Hepatocyte (in vitro differentiated cells): ENCODE measurements around the gene CHMP5. TPM values are rescaled to one million over a fixed set of nuclear protein-coding genes. Genes with fewer than 3 reads are reported as not detected.

Experiments used
- DNase-seq: peaks from one replicate; pipeline ENCODE4 v3.0.0-alpha.2; 2016; ENCODE audit warnings: low spot score
- H2AFZ ChIP-seq: fragments of 200-600 bp; sonication (generic); 2 replicates; pipeline ENCODE4 v1.6.0; 2016; ENCODE audit warnings: antibody characterized with exemption, mild to moderate bottlenecking
- H3K27ac ChIP-seq: fragments of 200-600 bp; sonication (generic); 2 replicates; pipeline ENCODE4 v1.5.1; 2016; ENCODE audit warnings: mild to moderate bottlenecking
- H3K27me3 ChIP-seq: fragments of 200-600 bp; sonication (generic); 2 replicates; pipeline ENCODE4 v1.6.1; 2016
- H3K36me3 ChIP-seq: fragments of 200-600 bp; sonication (generic); replicated peaks from 2 replicates; pipeline ENCODE4 v1.5.1; 2016; ENCODE audit warnings: low read depth; ENCODE audit not compliant: insufficient read depth
- H3K4me1 ChIP-seq: fragments of 200-600 bp; sonication (generic); 2 replicates; pipeline ENCODE4 v1.5.1; 2016; ENCODE audit warnings: mild to moderate bottlenecking, moderate library complexity; ENCODE audit not compliant: insufficient read depth
- H3K4me2 ChIP-seq: fragments of 200-600 bp; sonication (generic); 2 replicates; pipeline ENCODE4 v1.6.0; 2016
- H3K4me3 ChIP-seq: fragments of 200-600 bp; sonication (generic); 2 replicates; pipeline ENCODE4 v1.5.1; 2016; ENCODE audit warnings: mild to moderate bottlenecking
- H3K79me2 ChIP-seq: fragments of 200-600 bp; sonication (generic); 2 replicates; pipeline ENCODE4 v1.6.0; 2017; ENCODE audit warnings: mild to moderate bottlenecking
- H3K9me2 ChIP-seq: fragments of 200-600 bp; sonication (generic); replicated peaks from 2 replicates; pipeline ENCODE4 v1.6.0; 2017; ENCODE audit warnings: mild to moderate bottlenecking; ENCODE audit not compliant: insufficient read depth
- H3K9me3 ChIP-seq: fragments of 200-600 bp; sonication (generic); 2 replicates; pipeline ENCODE4 v1.5.1; 2016; ENCODE audit warnings: low read depth, mild to moderate bottlenecking
- H4K20me1 ChIP-seq: fragments of 200-600 bp; sonication (generic); 2 replicates; pipeline ENCODE4 v1.6.0; 2016; ENCODE audit warnings: mild to moderate bottlenecking; ENCODE audit not compliant: insufficient read depth, poor library complexity, severe bottlenecking
- EZH2 ChIP-seq: fragments of 200-600 bp; sonication (generic); IDR thresholded peaks from 2 replicates; pipeline ENCODE4 v1.6.1; 2016; ENCODE audit warnings: antibody characterized with exemption, mild to moderate bottlenecking, borderline replicate concordance
- EZH2phosphoT487 ChIP-seq: fragments of 200-600 bp; sonication (generic); IDR thresholded peaks from one replicate; pipeline ENCODE4 v1.6.1; 2018; ENCODE audit warnings: antibody characterized with exemption, mild to moderate bottlenecking, low read depth, moderate library complexity; ENCODE audit not compliant: unreplicated experiment, severe bottlenecking
- WGBS: methylation state at CpG from one replicate; pipeline ENCODE4 v1.1.6; 2016; ENCODE audit warnings: low lambda C conversion rate; ENCODE audit errors: missing lambda C conversion rate; 5-methylcytosine and 5-hydroxymethylcytosine counted together
- polyA plus RNA-seq: library from polyadenylated mRNA; unstranded; fragments of >200 nt; fragmentation: Nextera tagmentation; extraction: Ambion mirVana; gene quantifications from 2 replicates; pipeline ENCODE4 v1.2.1, GENCODE V29; 2016
- total RNA-seq: library from RNA; depleted of rRNA; stranded (reverse); fragments of >200 nt; gene quantifications from 2 replicates; pipeline ENCODE4 v1.2.3, GENCODE V29; 2014
- TF ChIP-seq, protein P1 (sequence below): fragments of 200-600 bp; sonication (generic); IDR thresholded peaks from 2 replicates; pipeline ENCODE4 v1.5.1; 2016; ENCODE audit warnings: antibody characterized with exemption, mild to moderate bottlenecking; ENCODE audit not compliant: poor library complexity

The CHMP5 gene
- total and polyA plus RNA-seq, 2 experiments from 2014 or later: 91.5 to 109 TPM

DNA sequence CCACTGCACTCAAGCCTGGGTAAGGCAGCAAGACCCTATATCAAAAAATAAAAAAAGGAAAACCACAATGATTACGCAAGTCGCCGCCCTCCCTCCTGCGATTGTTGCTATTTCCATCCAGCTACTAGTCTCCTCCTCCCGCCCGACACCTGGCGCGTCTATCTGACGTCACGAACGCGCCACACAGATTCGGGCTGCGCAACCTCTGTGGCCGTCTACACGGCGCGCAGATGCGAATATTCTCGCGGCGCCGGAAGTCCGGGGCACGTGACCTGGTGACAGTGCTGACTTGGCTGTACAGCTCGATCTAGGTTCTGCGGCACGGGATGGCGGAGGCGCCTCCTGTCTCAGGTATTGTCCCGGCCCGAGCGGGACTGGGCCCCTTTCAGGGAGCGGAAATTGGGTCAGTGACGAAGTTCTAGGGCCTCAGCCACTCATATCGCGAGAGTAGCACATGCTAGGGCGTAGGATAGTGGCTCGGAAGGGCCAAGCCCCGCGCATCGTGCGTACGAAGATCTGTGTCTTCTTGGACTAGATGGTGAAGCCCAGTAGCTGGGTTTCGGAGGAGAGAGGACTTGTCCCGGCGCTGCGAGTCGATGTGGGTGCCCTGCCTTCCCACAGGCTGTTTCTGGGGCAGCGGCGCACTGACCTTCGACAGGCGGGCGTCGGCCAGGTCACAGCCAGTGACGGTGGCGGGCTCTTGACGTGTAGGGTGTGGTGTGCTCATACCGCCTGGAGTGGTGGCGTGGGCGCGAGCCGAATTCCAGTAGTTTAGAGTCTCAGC, 25.6 kb downstream of the CHMP5 start, which contains the start of gene NFX1:
Gene NFX1 (plus strand): TSS at position 270 of the 784 bp plus-strand sequence. CDS start 57 bp downstream, at position 327.
- Histone ChIP-seq H3K9me2 (no peaks in the 10 kb centered on the region), H3K9me3 (no peaks in the 10 kb centered on the region), H3K27me3 (no peaks in the 10 kb centered on the region), H3K4me1 (peaks cover 20% of the 10 kb centered on the region), H3K27ac (peak within 1 kb of the TSS; percentile 99), H4K20me1 (no peaks in the 10 kb centered on the region), H3K36me3 (no peaks in the 10 kb centered on the region), H3K79me2 (peaks cover 43% of the 10 kb centered on the region), H2AFZ (peak within 1 kb of the TSS; percentile 48), H3K4me2 (peak within 1 kb of the TSS; percentile 83), H3K4me3 (peak within 1 kb of the TSS; percentile 50)
- TF ChIP-seq, protein P1, sequence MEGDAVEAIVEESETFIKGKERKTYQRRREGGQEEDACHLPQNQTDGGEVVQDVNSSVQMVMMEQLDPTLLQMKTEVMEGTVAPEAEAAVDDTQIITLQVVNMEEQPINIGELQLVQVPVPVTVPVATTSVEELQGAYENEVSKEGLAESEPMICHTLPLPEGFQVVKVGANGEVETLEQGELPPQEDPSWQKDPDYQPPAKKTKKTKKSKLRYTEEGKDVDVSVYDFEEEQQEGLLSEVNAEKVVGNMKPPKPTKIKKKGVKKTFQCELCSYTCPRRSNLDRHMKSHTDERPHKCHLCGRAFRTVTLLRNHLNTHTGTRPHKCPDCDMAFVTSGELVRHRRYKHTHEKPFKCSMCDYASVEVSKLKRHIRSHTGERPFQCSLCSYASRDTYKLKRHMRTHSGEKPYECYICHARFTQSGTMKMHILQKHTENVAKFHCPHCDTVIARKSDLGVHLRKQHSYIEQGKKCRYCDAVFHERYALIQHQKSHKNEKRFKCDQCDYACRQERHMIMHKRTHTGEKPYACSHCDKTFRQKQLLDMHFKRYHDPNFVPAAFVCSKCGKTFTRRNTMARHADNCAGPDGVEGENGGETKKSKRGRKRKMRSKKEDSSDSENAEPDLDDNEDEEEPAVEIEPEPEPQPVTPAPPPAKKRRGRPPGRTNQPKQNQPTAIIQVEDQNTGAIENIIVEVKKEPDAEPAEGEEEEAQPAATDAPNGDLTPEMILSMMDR: no peak
- TF ChIP-seq EZH2: no peak
- TF ChIP-seq EZH2phosphoT487: no peak
- under 1% methylated on average over 63 of the region's 63 CpGs for WGBS
- peak; percentile 99 for DNase-seq

DNA sequence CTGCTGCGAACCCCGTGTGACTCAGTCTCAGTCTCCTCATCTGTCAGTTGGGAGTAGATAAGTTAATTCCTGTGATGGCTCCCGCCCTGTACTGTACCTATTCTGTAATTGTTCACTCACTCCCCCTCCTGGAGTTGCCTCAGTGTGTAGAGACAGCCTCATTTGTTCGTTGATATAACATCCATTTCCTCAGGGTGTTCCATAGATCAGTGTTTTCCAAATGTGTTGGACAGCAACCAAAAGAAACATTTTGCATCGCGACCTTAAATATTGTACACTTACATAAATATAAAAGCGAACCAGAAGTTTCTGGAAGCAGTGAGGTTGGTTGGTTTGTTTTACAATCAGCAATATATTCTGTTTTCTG, 26.2 kb downstream of the CHMP5 start:
- no peak for DNase-seq
- WGBS: 35% methylated on average over 7 of the region's 7 CpGs
- H3K79me2 ChIP-seq: peaks cover 49% of the 10 kb centered on the region

GRCh38 chr9:33291901-33292300, 27.1 kb downstream of the CHMP5 start:
- peak overlapping the region; percentile 99 for H3K27ac ChIP-seq
- no peaks in the 10 kb centered on the region for H3K9me2 ChIP-seq
- no peak overlapping the region for H2AFZ ChIP-seq
- 97% methylated on average over 5 of the region's 5 CpGs for WGBS
- H3K9me3 ChIP-seq: no peaks in the 10 kb centered on the region
- H3K4me1 ChIP-seq: peaks cover 25% of the 10 kb centered on the region
- no peak overlapping the region for H3K4me3 ChIP-seq
- H3K4me2 ChIP-seq: peak overlapping the region; percentile 83
- TF ChIP-seq EZH2 (no peak), EZH2phosphoT487 (no peak)
- TF ChIP-seq, protein P1: no peak
- no peaks in the 10 kb centered on the region for H4K20me1 ChIP-seq
- H3K27me3 ChIP-seq: no peaks in the 10 kb centered on the region
- DNase-seq: no peak
- no peaks in the 10 kb centered on the region for H3K36me3 ChIP-seq
- H3K79me2 ChIP-seq: peaks cover 58% of the 10 kb centered on the region

More for the DNA sequence above, 26.2 kb downstream of the CHMP5 start:
- no peaks in the 10 kb centered on the region for H3K36me3 ChIP-seq
- H3K27ac ChIP-seq: peak overlapping the region; percentile 99
- H2AFZ ChIP-seq: peak overlapping the region; percentile 32
- no peaks in the 10 kb centered on the region for H3K27me3 ChIP-seq
- TF ChIP-seq, protein P1: no peak
- no peak for TF ChIP-seq EZH2
- no peak for TF ChIP-seq EZH2phosphoT487
- no peaks in the 10 kb centered on the region for H3K9me2 ChIP-seq
- H3K4me1 ChIP-seq: peaks cover 20% of the 10 kb centered on the region
- no peaks in the 10 kb centered on the region for H3K9me3 ChIP-seq
- no peaks in the 10 kb centered on the region for H4K20me1 ChIP-seq
- H3K4me2 ChIP-seq: peak overlapping the region; percentile 83
- H3K4me3 ChIP-seq: peak overlapping the region; percentile 46
